ENCODE measurements around the gene ESR2.

- TF ChIP-seq, protein P1, sequence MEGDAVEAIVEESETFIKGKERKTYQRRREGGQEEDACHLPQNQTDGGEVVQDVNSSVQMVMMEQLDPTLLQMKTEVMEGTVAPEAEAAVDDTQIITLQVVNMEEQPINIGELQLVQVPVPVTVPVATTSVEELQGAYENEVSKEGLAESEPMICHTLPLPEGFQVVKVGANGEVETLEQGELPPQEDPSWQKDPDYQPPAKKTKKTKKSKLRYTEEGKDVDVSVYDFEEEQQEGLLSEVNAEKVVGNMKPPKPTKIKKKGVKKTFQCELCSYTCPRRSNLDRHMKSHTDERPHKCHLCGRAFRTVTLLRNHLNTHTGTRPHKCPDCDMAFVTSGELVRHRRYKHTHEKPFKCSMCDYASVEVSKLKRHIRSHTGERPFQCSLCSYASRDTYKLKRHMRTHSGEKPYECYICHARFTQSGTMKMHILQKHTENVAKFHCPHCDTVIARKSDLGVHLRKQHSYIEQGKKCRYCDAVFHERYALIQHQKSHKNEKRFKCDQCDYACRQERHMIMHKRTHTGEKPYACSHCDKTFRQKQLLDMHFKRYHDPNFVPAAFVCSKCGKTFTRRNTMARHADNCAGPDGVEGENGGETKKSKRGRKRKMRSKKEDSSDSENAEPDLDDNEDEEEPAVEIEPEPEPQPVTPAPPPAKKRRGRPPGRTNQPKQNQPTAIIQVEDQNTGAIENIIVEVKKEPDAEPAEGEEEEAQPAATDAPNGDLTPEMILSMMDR (IDR thresholded peaks at IDR 0.05) = no peak
- no peak for TF ChIP-seq POLR2A (IDR thresholded peaks at IDR 0.05)
Measured at GRCh38 chr14:64035143-64035542, 259.0 kb downstream of the ESR2 start.

Data from body of pancreas (tissue), 4 donors.